Mononuclear cell (primary cell): Measurements from ENCODE around the gene PTGFRN. TPM values are rescaled to one million over a fixed set of nuclear protein-coding genes. Genes with fewer than 3 reads are reported as not detected.
"Not testable (repeated sequence)": the region's sequence is repeated elsewhere in the genome, so short reads cannot be mapped to it uniquely, and the experiment has no call there.

Source experiments
- H3K27me3 ChIP-seq: 2 replicates; pipeline ENCODE4 v1.6.0; 2011; ENCODE audit warnings: low read length, control low read depth; ENCODE audit not compliant: insufficient read depth
- H3K4me1 ChIP-seq: 2 replicates; pipeline ENCODE4 v1.5.1; 2011; ENCODE audit warnings: mild to moderate bottlenecking, low read length, control low read depth; ENCODE audit not compliant: insufficient read depth
- H3K4me3 ChIP-seq: 2 replicates; pipeline ENCODE4 v1.5.1; 2011; ENCODE audit warnings: mild to moderate bottlenecking, low read length, moderate library complexity
- H3K9me3 ChIP-seq: 2 replicates; pipeline ENCODE4 v1.5.1; 2011; ENCODE audit warnings: low read depth, mild to moderate bottlenecking, control low read depth, low read length
- total RNA-seq: library from RNA; depleted of rRNA; stranded (reverse); fragments of >200 nt; gene quantifications from one replicate; pipeline ENCODE4 v1.2.3, GENCODE V29; 2012

The PTGFRN gene
- total RNA-seq, 1 donor, result 0.73 TPM

DNA sequence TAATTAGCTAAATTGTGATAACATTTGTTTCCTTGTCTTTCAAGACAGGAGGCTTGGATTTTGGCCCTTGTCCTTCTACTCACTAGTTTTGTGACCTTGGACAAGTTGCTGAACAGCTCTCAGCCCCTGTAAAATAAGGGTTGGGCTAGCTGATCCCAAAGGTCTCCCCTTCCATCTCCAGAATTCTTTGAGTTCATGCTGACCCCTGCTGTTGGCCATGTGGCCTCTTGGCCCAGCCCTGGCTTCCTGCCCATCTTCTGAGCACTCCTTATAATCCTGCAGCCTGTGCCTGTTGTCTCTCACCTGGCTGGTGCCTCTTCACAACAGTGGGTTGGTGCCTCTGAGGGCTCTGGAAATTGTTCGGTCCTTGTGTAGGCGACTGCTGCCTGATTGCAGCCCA, 10.1 kb downstream of the PTGFRN start:
- Histone ChIP-seq H3K9me3 (no peaks in the 10 kb centered on the region), H3K4me3 (no peak overlapping the region), H3K4me1 (no peaks in the 10 kb centered on the region), H3K27me3 (no peaks in the 10 kb centered on the region)

DNA sequence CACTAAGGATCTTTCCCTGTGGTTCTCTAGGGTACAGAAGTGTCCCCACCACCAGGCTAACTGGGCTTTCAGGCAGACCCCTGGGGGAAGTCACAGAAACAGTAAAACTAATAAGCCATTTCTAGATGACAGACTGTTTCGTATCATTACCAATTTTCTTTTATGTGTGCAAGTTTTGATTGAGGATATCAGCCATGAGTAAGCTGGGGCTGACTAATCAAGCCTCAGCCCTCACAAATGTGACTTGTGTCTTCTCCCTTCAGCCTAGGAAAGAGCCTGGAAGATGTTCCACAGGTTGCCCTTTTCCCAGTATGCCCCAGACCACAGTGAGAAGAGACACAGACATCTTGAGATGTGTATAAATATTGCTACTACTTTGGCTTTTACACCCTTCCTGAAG, 10.5 kb downstream of the PTGFRN start:
- no peaks in the 10 kb centered on the region for H3K27me3 ChIP-seq
- no peaks in the 10 kb centered on the region for H3K9me3 ChIP-seq
- H3K4me1 ChIP-seq, result no peaks in the 10 kb centered on the region
- H3K4me3 ChIP-seq, result no peak overlapping the region

DNA sequence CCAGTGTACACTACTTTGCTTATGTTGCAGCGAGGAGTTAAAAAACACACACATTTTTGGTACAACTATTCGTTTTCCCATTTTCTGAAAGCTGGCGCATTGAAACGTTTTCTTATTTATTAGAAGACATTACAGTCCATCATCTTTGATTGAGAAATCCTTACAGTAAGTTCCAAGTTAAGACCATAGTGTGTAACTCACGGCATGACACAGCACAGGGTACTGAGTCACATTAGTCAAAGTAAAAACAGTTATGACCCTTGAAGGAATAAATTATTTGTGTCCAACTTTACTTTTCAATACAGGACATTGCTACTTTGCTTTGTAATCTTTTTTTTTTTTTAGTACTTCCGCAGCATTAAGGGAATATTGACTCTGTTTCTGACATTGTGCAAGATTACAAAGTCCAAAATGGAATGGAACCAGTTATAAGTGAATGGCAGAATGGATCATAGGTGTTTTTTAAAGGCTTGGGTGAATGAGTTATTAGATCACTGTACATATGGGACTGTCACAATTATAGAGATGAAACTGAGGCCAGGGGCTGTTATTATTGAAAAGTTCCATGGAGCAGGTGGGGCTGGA, 11.7 kb downstream of the PTGFRN start:
- H3K27me3 ChIP-seq, result no peaks in the 10 kb centered on the region
- H3K4me1 ChIP-seq, result no peaks in the 10 kb centered on the region
- no peak overlapping the region for H3K4me3 ChIP-seq
- H3K9me3 ChIP-seq, result no peaks in the 10 kb centered on the region

DNA sequence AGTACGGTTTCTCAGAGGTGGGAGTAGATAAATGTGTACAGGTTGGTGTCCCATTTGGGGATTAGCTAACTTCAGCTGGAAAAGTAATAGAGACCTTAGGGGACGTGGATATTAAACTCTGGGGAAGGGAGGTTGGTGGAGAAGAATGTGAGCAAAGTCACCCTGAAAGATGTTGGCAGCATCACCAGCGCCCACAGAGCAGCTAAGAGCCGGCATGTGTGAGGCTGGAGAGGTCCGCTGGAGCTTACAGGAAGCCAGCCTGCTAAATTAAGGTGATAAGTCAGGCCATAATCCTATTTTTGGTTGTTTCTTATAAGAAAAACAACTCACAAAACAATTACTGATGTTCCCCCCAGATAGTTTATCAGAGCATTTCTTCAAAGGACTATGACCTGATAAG, 12.2 kb downstream of the PTGFRN start:
- Histone ChIP-seq H3K9me3 (no peaks in the 10 kb centered on the region), H3K27me3 (no peaks in the 10 kb centered on the region), H3K4me3 (no peak overlapping the region), H3K4me1 (no peaks in the 10 kb centered on the region)

DNA sequence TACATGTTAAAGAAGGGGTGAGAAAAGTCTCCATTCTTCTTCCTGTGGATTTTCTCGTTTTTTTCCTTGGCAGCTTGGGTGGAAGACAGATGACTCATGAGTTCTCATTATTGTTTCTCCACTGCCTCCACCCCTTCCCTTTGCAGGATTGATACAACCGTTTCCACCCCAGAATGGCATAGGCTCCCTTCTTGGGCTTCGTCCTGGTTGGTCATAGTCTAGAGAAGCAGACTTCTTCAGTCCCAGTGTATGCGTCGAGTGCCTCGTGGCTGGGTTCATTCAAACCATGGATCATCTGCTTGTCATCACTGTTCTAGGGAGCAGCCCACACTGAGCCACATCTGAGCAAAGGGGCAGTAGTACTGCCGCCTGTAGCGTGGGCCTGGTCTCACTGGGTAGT, 13.7 kb downstream of the PTGFRN start:
- Histone ChIP-seq H3K4me1 (no peaks in the 10 kb centered on the region), H3K4me3 (no peak overlapping the region), H3K27me3 (no peaks in the 10 kb centered on the region), H3K9me3 (no peaks in the 10 kb centered on the region)

DNA sequence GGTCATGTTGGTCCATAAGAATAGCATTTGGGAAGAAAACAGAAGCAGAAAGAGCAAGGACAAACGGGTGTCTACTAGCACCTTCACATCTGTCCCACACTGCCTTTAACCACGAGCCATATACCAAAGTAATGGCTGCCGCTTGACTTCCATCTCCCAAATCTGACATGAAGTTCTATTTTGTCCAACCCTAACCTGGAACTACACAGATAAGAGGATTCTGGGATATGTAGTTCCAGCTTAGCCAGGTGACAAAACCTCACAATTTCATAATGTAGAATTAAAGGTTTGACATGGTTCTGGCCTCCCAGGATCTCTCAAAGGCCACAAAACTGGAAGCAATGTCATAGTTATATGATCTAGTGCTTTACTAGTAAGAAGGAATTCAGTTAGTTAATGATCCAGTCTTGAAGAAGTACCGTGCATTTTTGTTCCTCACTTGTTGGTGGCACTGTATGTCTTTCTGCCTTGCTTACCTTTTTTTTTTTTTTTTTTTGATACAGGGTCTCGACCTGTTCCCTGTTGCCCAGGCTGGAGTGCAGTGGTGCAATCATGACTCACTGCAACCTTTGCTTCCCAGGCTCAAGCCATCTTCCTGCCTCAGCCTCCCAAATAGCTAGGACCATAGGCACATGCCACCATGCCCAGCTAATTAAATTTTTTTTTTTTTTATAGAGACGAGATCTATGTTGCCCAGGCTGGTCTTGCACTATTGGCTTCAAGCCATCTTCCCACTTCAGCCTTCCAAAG, 17.5 kb downstream of the PTGFRN start:
- Histone ChIP-seq H3K4me1 (no peaks in the 10 kb centered on the region), H3K4me3 (no peak overlapping the region), H3K9me3 (no peaks in the 10 kb centered on the region), H3K27me3 (no peaks in the 10 kb centered on the region)

DNA sequence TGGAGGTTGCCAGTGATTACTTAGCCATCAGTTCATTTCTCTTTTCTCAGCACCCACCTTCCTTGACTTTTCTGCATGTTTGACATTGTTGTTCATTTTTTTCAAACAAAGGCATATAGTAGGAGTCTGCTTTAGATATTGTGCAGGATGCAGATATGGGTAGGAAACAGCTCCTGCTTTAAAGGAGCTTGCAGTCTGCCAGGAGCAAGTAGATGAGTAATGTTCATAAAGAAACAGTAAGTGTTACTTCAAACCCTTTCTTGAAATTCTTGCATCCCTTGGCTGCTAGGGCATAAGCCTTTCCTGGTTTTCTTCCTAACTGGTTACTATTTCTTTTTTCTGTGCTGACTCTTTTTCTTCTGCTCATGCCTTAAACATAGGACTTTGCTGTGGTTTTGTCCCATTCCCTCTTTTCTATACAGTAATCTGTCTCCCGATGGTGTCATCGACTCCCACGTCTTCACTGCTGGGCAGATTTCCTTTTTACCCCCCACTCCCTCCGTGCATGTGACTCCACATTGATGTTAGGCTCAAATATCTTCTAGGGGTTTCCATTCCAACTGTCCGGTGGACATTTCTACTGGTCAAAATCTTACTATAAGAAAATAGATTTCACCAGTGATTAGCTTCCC, 20.4 kb downstream of the PTGFRN start:
- Histone ChIP-seq H3K27me3 (no peaks in the 10 kb centered on the region), H3K4me3 (no peak overlapping the region), H3K9me3 (no peaks in the 10 kb centered on the region)

DNA sequence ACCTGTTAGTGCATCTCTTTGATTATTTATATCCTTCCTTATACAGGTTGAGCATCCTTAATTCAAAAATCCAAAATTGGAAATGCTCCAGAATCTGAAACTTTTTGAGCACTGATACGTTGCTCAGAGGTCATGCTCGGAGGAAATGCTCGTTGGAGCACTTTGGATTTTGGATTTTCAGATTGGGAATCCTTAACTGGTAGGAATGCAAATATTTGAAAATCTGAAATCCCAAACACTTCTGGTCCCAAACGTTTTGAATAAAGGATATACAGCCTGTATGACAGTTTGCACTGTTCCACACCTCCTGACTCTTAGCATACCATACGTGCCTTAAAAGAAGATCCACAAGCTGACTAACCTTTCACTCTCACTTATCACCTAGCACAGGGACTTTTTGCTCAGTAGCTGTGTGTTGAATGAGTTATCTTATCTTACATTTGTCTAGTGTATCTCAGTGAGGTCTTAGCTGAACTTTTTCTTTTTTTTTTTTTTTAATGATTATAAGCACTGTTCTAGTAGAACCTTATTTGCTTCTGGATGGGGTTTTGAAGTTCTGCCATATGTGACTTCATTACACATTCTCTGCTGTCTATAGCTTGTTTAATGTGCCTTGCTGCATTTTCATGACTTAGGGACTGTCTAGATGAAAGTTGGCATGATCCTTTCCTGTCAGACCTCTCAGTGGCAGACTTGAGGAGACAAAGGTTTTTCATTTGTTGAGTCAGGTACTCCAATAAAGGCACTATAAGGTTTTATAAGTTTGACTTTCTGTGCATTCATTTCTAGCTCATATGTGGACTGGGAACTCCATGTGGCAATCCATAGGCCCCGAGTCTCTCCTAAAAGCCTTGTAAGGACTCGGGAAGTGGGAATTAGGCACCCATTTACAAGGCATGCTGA, 21.6 kb downstream of the PTGFRN start:
- Histone ChIP-seq H3K27me3 (no peaks in the 10 kb centered on the region), H3K9me3 (no peaks in the 10 kb centered on the region), H3K4me3 (no peak overlapping the region), H3K4me1 (peaks cover 3% of the 10 kb centered on the region)

More for the DNA sequence above, 20.4 kb downstream of the PTGFRN start:
- peaks cover 3% of the 10 kb centered on the region for H3K4me1 ChIP-seq

DNA sequence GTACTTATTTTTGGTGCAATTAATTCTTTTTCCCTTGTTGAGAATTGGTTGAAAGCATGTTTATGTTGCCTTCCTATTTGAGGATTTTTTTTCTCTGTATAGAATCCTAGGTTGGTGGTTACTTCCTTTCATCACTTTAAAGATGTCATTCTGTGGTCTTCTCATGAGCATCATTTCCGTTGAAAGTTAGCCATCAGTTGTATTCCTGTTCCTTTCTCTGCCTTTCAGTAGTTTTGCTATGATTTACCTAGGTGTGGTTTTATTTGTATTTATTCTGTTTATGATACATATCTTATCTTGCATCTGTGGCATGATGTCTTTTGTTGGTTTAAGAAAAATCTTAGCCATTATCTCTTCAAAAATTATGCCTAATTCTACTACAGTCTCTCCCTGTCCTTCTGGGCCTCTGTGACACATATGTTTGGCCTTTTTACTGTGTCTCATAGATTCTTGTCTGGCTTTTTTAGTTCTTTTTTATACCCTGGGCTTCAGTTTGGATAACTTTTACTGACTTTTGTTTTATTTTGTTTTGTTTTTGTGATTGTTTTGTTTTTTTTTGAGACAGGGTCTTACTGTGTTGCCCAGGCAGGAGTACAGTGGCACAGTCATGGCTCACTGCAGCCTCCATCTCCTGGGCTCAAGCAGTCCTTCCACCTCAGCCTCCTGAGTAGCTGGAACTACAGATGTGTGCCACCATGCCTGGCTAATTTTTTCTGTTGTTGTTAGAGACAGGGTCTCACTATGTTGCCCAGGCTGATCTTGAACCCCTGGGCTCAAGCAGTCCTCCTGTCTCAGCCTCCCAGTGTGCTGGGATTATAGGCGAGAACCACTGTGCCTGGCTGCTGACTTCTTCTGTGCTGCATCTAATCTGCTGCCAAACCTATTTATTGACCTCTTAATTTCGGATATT, 24.1 kb downstream of the PTGFRN start:
- Histone ChIP-seq H3K27me3 (no peaks in the 10 kb centered on the region), H3K4me3 (no peak overlapping the region), H3K4me1 (peaks cover 3% of the 10 kb centered on the region), H3K9me3 (no peaks in the 10 kb centered on the region)

DNA sequence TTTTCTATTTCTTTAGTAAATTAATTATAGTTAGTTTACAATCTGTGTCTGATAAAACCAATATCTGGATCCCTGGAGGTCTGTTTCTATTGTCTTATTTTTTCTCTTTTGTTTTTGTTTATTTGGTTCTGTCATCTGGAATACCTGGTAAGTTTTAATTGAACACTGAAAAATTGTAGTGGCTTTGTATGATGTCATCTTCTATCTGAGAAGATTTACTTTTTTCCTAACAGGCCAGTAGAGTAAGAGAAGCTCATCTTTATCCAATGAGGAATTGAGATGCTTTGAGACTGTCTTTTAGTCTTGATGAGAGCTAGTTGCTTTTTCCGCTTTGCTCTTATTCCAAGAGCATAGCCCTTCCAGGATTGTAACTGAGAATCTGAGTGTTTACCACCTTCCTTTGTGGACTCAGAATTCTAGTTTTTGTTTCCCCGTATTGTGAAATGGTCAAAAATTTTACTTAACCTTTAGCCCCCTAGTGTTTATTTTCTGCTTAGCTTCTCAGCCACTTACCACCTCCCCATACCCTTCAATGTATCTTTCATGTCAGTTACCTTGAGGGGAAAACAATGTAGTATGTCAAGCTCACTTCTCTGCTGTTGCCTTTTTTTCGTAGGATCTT, 25.0 kb downstream of the PTGFRN start:
- Histone ChIP-seq H3K27me3 (no peaks in the 10 kb centered on the region), H3K9me3 (no peaks in the 10 kb centered on the region), H3K4me1 (peaks cover 3% of the 10 kb centered on the region), H3K4me3 (no peak overlapping the region)

DNA sequence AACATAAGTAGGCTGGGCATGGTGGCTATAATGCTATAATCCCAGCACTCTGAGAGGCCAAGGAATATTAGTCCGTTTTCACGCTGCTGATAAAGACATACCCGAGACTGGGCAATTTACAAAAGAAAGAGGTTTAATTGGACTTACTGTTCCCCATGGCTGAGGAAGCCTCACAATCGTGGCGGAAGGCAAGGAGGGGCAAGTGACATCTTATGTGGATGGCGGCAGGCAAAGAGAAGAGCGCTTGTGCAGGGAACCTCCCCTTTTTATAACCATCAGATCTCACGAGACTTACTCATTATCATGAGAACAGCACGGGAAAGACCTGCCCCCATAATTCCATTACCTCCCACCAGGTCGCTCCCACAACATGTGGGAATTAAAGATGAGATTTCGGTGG, 28.5 kb downstream of the PTGFRN start:
- Histone ChIP-seq H3K27me3 (no peaks in the 10 kb centered on the region), H3K4me3 (no peak overlapping the region), H3K4me1 (peaks cover 3% of the 10 kb centered on the region), H3K9me3 (no peaks in the 10 kb centered on the region)

DNA sequence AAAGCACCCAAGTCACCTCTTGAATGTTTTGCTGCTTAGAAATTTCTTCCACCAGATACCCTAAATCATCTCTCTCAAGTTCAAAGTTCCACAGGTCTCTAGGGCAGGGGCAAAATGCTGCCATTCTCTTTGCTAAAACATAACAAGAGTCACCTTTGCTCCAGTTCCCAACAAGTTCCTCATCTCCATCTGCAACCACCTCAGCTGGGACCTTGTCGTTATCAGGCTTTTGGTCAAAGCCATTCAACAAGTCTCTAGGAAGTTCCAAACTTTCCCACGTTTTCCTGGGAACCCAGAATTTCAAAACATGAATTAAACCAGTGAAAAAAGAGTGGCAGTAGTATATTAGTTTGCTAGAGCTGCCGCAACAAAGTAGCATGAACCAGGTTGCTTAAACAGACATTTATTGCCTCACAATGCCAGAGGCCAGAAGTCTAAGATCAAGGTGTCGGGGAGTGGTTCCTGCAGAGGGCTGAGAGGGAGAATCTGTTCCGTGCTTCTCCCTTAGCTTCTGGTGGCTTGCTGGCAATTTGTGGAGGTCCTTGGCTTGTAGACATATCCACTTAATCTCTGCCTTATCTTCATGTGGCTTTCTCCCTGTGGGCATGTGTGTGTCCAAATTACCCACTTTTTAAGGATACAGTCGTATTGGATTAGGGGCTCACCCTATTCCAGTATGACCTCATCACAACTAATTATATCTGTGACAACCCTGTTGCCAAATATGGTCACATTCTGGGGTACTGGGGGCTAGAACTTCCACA, 30.2 kb downstream of the PTGFRN start:
- H3K27me3 ChIP-seq, H3K4me3 ChIP-seq, H3K9me3 ChIP-seq, H3K4me1 ChIP-seq: not testable (repeated sequence)

DNA sequence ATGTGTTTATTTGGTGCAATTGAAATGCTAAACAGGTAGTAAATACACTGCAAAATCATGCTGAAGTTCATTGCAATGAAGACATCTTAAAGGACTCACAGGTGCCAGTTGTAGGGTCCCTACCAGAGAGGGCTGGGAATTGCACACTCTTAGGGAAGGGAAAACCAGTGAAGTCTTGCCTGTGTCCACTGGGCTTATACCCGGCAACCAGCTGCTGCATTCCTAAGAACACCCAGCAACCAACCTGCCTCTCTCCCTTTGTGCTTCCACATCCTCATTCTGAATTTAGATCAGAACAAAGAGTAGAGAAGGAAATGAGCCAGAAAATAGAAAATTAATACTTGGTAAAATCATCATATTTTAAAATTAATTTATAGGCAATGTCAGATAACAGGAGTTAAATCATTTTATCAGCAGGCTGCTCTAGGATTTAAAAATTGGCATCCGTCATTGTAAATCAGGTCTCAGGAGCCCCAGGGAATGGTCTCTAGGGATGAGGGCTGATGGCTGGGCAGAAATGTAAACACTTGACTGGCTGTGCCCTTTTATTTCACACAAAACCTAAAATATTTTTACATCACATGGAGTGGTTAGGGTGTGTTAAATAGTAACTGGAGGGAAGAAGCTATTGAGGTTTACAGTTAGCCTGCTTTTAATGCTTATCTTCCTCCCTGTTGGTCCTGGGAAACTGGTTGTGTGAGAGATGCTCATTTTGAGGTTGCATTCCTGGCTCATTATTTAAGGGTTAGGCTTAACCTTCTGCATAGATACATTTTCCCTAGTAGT, 31.3 kb downstream of the PTGFRN start:
- Histone ChIP-seq H3K9me3 (no peaks in the 10 kb centered on the region), H3K4me1 (no peaks in the 10 kb centered on the region), H3K27me3 (no peaks in the 10 kb centered on the region), H3K4me3 (no peak overlapping the region)
